HUES48 (cell line): Measurements from ENCODE around the gene LZTS2.

Experiments used
- H3K27ac ChIP-seq: one replicate; pipeline ENCODE4 v1.7.0; 2013; ENCODE audit warnings: low read depth, low read length, inconsistent platforms
- H3K27me3 ChIP-seq: 2 replicates; pipeline ENCODE4 v1.6.1; 2013; ENCODE audit warnings: mild to moderate bottlenecking, low read length; ENCODE audit not compliant: control insufficient read depth, insufficient read depth
- H3K36me3 ChIP-seq: 2 replicates; pipeline ENCODE4 v1.6.1; 2013; ENCODE audit warnings: low read length; ENCODE audit not compliant: control insufficient read depth, insufficient read depth
- H3K4me1 ChIP-seq: 2 replicates; pipeline ENCODE4 v1.6.1; 2013; ENCODE audit warnings: mild to moderate bottlenecking, low read length; ENCODE audit not compliant: control insufficient read depth, insufficient read depth
- H3K4me3 ChIP-seq: 2 replicates; pipeline ENCODE4 v1.5.1; 2013; ENCODE audit warnings: mild to moderate bottlenecking, low read depth, low read length
- H3K9ac ChIP-seq: 2 replicates; pipeline ENCODE4 v1.6.1; 2013; ENCODE audit warnings: mild to moderate bottlenecking, low read depth, low read length, moderate library complexity
- H3K9me3 ChIP-seq: 2 replicates; pipeline ENCODE4 v1.6.1; 2013; ENCODE audit warnings: low read length; ENCODE audit not compliant: control insufficient read depth, insufficient read depth

The LZTS2 gene

DNA sequence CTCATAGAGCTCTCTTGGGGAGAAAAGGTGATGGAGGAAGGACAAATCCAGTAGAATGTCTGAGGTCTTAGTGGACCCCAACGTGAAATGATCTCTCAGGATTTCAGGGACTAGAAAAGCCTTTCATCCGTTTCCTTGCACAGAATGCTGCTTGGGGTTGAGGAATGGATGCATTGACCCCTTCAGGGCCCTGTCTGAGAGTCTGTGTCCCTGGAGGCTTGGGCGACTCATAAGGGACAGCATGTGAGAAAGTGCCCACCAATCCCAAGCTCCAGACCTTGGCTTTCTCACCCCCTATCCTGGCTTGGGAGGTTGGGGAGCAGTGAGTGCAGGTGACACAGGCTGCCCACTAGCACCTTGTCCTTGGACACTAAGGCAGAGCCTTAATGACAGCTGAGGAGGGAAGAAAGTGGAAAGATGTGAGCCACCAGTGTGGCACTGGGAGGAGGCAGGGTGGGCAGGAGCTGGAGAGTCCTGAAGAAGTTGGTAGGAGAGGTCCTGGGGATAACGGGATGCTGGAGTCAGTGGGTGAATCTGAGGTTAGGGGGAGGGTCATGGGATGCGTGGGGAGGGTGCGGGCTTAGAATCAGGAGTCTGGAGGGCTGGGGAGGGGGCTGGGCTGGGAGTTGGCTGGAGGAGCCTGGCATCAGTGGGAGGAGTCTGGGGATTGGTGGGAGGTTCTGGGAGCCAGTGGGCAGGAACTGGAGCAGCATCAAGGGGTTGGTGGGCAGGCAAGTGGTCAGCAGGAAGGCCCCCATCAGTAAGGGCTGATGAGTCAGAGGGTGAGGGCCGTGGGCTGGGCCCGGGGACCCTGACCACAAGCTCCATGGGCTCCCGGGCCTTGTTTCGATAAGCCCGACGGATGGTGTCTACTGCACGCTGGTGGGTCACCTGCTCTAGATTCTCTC, 8.6 kb downstream of the LZTS2 start:
- H3K27ac ChIP-seq: no peak overlapping the region
- H3K4me1 ChIP-seq: peaks cover 6% of the 10 kb centered on the region; the same call in 1 of the 2 replicates
- no peak overlapping the region for H3K4me3 ChIP-seq
- H3K9me3 ChIP-seq: no peaks in the 10 kb centered on the region
- H3K9ac ChIP-seq: no peak overlapping the region
- no peaks in the 10 kb centered on the region for H3K27me3 ChIP-seq
- H3K36me3 ChIP-seq: peaks cover 40% of the 10 kb centered on the region

GRCh38 chr10:101008823-101009423, 9.3 kb downstream of the LZTS2 start:
- H3K27me3 ChIP-seq: no peaks in the 10 kb centered on the region
- H3K4me3 ChIP-seq: no peak overlapping the region
- peaks cover 7% of the 10 kb centered on the region; the same call in 1 of the 2 replicates for H3K4me1 ChIP-seq
- no peak overlapping the region for H3K27ac ChIP-seq
- H3K9ac ChIP-seq: no peak overlapping the region
- H3K9me3 ChIP-seq: no peaks in the 10 kb centered on the region
- peaks cover 34% of the 10 kb centered on the region for H3K36me3 ChIP-seq

DNA sequence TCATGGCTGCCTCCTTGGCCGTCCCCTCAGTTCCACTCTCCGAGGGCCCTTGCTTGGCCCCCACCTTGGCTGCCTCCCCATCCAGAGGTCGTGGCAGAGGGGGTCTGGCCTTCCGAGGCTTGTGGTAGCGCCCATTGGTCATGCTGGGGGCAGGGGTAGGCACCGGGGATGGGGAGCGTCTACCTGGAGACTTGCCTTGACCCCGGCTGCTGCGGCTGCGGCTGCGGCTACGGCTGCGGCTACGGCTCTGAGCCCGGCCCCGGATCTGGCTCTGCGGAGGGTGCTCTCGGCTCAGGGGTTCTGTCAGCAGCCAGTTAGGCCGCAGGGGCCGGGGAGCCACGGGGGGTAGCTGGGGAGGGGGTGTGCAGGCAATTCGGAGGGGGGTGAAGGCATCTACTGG, 10.7 kb downstream of the LZTS2 start:
- Histone ChIP-seq H3K9ac (no peak overlapping the region), H3K4me3 (no peak overlapping the region), H3K9me3 (no peaks in the 10 kb centered on the region), H3K27me3 (peaks cover 10% of the 10 kb centered on the region; the same call in 1 of the 2 replicates), H3K36me3 (peaks cover 22% of the 10 kb centered on the region), H3K27ac (no peak overlapping the region), H3K4me1 (peaks cover 7% of the 10 kb centered on the region; the same call in 1 of the 2 replicates)

GRCh38 chr10:101011517-101012423, 12.2 kb downstream of the LZTS2 start:
- H3K36me3 ChIP-seq: peaks cover 8% of the 10 kb centered on the region
- H3K27me3 ChIP-seq: peaks cover 19% of the 10 kb centered on the region
- no peak overlapping the region for H3K27ac ChIP-seq
- no peaks in the 10 kb centered on the region for H3K9me3 ChIP-seq
- peaks cover 7% of the 10 kb centered on the region; the same call in 1 of the 2 replicates for H3K4me1 ChIP-seq
- no peak overlapping the region for H3K9ac ChIP-seq
- H3K4me3 ChIP-seq: no peak overlapping the region

GRCh38 chr10:101012525-101013364, 13.1 kb downstream of the LZTS2 start:
- H3K36me3 ChIP-seq: no peaks in the 10 kb centered on the region
- H3K4me3 ChIP-seq: no peak overlapping the region
- H3K4me1 ChIP-seq: peaks cover 7% of the 10 kb centered on the region; the same call in 1 of the 2 replicates
- no peak overlapping the region for H3K27ac ChIP-seq
- peaks cover 28% of the 10 kb centered on the region for H3K27me3 ChIP-seq
- no peaks in the 10 kb centered on the region for H3K9me3 ChIP-seq
- no peak overlapping the region for H3K9ac ChIP-seq

DNA sequence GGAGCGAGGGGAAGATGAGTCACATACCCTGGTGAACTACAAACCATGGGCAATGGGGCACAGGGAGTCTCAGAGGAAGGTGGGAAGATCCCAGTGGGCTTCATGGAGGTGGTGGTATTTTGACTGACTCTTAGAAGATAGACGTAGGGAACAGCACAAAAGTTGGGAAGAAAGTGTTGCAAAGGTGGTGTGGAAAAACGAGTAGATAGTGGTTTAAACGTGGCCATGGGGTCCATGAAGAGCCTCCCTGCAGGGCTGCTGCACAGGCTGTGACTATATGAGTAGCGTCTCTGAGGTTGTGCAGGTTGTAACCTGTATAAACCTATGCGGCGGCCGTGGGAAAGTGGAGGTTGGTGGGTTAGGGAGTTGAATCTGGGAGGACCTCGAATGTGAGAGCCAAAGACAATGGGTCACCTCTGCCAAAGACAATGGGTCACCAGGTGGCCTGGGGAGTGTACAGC, 13.8 kb downstream of the LZTS2 start:
- H3K4me3 ChIP-seq: no peak overlapping the region
- no peaks in the 10 kb centered on the region for H3K9me3 ChIP-seq
- H3K27me3 ChIP-seq: peaks cover 35% of the 10 kb centered on the region
- no peaks in the 10 kb centered on the region for H3K36me3 ChIP-seq
- H3K4me1 ChIP-seq: peaks cover 9% of the 10 kb centered on the region; the same call in 1 of the 2 replicates
- no peak overlapping the region for H3K27ac ChIP-seq
- H3K9ac ChIP-seq: no peak overlapping the region

GRCh38 chr10:101014230-101014884, 14.7 kb downstream of the LZTS2 start:
- no peaks in the 10 kb centered on the region for H3K36me3 ChIP-seq
- H3K9me3 ChIP-seq: no peaks in the 10 kb centered on the region
- no peak overlapping the region for H3K9ac ChIP-seq
- peaks cover 44% of the 10 kb centered on the region for H3K27me3 ChIP-seq
- no peak overlapping the region for H3K4me3 ChIP-seq
- H3K27ac ChIP-seq: no peak overlapping the region
- 0 out of 2 replicates have a peak, but pooled peaks cover 12% of the 10 kb centered on the region for H3K4me1 ChIP-seq

DNA sequence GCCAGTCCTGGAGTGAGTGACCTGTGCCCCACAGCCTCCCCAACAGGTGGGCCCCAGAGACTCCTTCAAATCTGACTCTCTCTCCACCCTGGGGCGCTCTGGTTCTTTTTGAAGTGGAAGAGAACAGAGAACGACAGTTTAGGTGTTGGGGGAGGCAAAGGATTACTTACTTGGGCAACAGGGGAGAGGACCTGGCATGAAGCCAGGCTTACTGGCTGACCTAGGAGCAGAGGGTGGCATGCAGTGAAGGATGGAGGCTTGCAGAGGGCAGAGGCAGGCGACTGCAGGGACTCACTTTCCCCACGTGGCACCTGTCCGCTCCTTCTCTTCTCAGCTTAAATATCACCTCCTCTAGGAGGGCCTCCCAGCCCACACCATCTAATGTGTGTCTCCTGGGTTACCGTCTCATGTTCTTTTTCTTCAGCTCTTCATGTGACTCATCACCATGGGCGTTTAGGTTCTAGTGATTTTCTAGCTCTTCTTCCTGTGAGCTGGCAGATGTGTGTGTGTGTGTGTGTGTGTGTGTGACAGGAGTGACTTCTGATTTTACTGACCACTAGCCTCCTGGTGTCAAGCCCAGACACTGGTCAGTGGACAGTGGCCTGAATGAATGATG, 15.5 kb downstream of the LZTS2 start:
- Histone ChIP-seq H3K9ac (no peak overlapping the region), H3K27ac (no peak overlapping the region), H3K27me3 (peaks cover 49% of the 10 kb centered on the region), H3K9me3 (no peaks in the 10 kb centered on the region), H3K36me3 (no peaks in the 10 kb centered on the region), H3K4me3 (no peak overlapping the region), H3K4me1 (0 out of 2 replicates have a peak, but pooled peaks cover 12% of the 10 kb centered on the region)

- H3K27me3 ChIP-seq: peaks cover 51% of the 10 kb centered on the region
- H3K4me3 ChIP-seq: no peak overlapping the region
- no peak overlapping the region for H3K9ac ChIP-seq
- 0 out of 2 replicates have a peak, but pooled peaks cover 12% of the 10 kb centered on the region for H3K4me1 ChIP-seq
- no peaks in the 10 kb centered on the region for H3K36me3 ChIP-seq
- no peak overlapping the region for H3K27ac ChIP-seq
- H3K9me3 ChIP-seq: no peaks in the 10 kb centered on the region
Measured at GRCh38 chr10:101015582-101015973, 16.0 kb downstream of the LZTS2 start.
